DND-41 (cell line): Measurements from ENCODE around the gene ANO1.

Experiments
- EZH2 ChIP-seq: IDR thresholded peaks from 3 replicates; pipeline ENCODE4 v1.6.1; 2012; ENCODE audit warnings: borderline replicate concordance, low read depth, mild to moderate bottlenecking, moderate library complexity, low read length, inconsistent platforms; ENCODE audit not compliant: severe bottlenecking
- TF ChIP-seq, protein P1 (sequence below): IDR thresholded peaks from 2 replicates; pipeline ENCODE4 v1.5.1; 2012; ENCODE audit warnings: borderline replicate concordance, low read length, moderate library complexity, mild to moderate bottlenecking; ENCODE audit not compliant: poor library complexity, severe bottlenecking; ENCODE audit errors: extremely low read depth

DNA sequence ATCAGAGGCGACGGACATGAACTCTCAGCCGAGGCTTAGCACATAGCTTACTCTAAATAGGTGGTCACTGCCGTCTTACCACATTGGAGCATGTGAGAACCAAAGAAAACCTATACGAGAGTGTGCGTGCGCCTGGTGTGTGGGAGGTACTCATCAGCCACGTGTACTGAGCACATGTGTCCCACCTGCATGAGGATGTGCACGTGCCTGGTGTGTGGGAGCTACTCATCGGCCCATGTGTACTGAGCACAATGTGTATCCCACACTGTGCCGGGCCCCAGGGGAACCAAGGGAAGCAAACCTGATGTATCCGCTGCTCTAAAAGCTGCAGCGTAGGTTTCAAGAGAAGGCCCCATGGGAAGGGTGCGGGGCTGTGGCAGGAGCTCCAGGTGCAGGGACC is 56.4 kb downstream of the ANO1 start:
- TF ChIP-seq, protein P1, sequence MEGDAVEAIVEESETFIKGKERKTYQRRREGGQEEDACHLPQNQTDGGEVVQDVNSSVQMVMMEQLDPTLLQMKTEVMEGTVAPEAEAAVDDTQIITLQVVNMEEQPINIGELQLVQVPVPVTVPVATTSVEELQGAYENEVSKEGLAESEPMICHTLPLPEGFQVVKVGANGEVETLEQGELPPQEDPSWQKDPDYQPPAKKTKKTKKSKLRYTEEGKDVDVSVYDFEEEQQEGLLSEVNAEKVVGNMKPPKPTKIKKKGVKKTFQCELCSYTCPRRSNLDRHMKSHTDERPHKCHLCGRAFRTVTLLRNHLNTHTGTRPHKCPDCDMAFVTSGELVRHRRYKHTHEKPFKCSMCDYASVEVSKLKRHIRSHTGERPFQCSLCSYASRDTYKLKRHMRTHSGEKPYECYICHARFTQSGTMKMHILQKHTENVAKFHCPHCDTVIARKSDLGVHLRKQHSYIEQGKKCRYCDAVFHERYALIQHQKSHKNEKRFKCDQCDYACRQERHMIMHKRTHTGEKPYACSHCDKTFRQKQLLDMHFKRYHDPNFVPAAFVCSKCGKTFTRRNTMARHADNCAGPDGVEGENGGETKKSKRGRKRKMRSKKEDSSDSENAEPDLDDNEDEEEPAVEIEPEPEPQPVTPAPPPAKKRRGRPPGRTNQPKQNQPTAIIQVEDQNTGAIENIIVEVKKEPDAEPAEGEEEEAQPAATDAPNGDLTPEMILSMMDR: no peak
- TF ChIP-seq EZH2: no peak
